CD4-positive, alpha-beta memory T cell (primary cell): ENCODE data around the gene ANKRD60. TPM values are rescaled to one million over a fixed set of nuclear protein-coding genes. Genes with fewer than 3 reads are reported as not detected.

Source experiments
- CTCF ChIA-PET: fragments of 350-600 bp; sonication (Branson Sonifier 250); formaldehyde crosslinking; loops from one replicate; lab custom pipeline; 2021; ENCODE audit warnings: inconsistent platforms; ENCODE audit not compliant: partially characterized antibody; lab: Charles Lee
- POLR2A ChIA-PET: fragments of 350-600 bp; sonication (Branson Sonifier 250); formaldehyde crosslinking; loops from one replicate; lab custom pipeline; 2021; ENCODE audit not compliant: partially characterized antibody; lab: Charles Lee
- DNase-seq, 5 donors: peaks; one replicate each; pipeline versions ENCODE4 v3.0.0 to v3.0.0-alpha.2; 2020 to 2022; ENCODE audit warnings: mixed read lengths in 1 of 5
- H3K27ac ChIP-seq: one replicate; pipeline ENCODE4 v1.7.0; 2013; ENCODE audit warnings: low read depth, low read length
- H3K27me3 ChIP-seq: 2 replicates; pipeline ENCODE4 v1.7.0; 2013; ENCODE audit warnings: mild to moderate bottlenecking, low read length, moderate library complexity; ENCODE audit not compliant: insufficient read depth
- H3K36me3 ChIP-seq: 2 replicates; pipeline ENCODE4 v1.7.0; 2013; ENCODE audit warnings: mild to moderate bottlenecking, low read length, moderate library complexity; ENCODE audit not compliant: insufficient read depth
- H3K4me1 ChIP-seq: 2 replicates; pipeline ENCODE4 v1.7.0; 2013; ENCODE audit warnings: mild to moderate bottlenecking, low read length, moderate library complexity; ENCODE audit not compliant: insufficient read depth
- H3K4me3 ChIP-seq, 2 donors: one replicate each; pipeline ENCODE4 v1.7.0; 2013; ENCODE audit warnings: low read length in 2 of 2, mild to moderate bottlenecking in 1 of 2
- H3K9me3 ChIP-seq, 2 donors: one replicate each; pipeline ENCODE4 v1.7.0; 2013; ENCODE audit warnings: low read length in 2 of 2, control low read depth in 1 of 2; ENCODE audit not compliant: control insufficient read depth in 1 of 2
- H3K27ac Mint-ChIP-seq, 7 donors: one replicate each; pipeline ENCODE4 v1.8.0; 2020 to 2021; ENCODE audit warnings: mixed read lengths in 7 of 7, mild to moderate bottlenecking in 6 of 7, inconsistent platforms in 3 of 7, moderate library complexity in 3 of 7
- H3K27me3 Mint-ChIP-seq, 2 donors: one replicate each; pipeline ENCODE4 v1.8.0; 2020 to 2021; ENCODE audit warnings: mixed read lengths in 2 of 2
- H3K36me3 Mint-ChIP-seq, 2 donors: one replicate each; pipeline ENCODE4 v1.8.0; 2020 to 2021; ENCODE audit warnings: mixed read lengths in 2 of 2, inconsistent platforms in 1 of 2, mild to moderate bottlenecking in 1 of 2
- H3K4me1 Mint-ChIP-seq, 4 donors: one replicate each; pipeline ENCODE4 v1.8.0; 2020 to 2021; ENCODE audit warnings: mixed read lengths in 4 of 4, mild to moderate bottlenecking in 1 of 4
- H3K4me3 Mint-ChIP-seq, 8 donors: one replicate each; pipeline ENCODE4 v1.8.0; 2020 to 2021; ENCODE audit warnings: mixed read lengths in 8 of 8, mild to moderate bottlenecking in 7 of 8, moderate library complexity in 6 of 8, inconsistent platforms in 3 of 8
- H3K9me3 Mint-ChIP-seq, 8 donors: one replicate each; pipeline ENCODE4 v1.8.0; 2020 to 2021; ENCODE audit warnings: mixed read lengths in 8 of 8, mild to moderate bottlenecking in 5 of 8, inconsistent platforms in 3 of 8, moderate library complexity in 1 of 8
- intact Hi-C: fragments of 100-400 bp; cut with micrococcal nuclease; formaldehyde crosslinking; loops from one replicate; pipeline ENCODE4 v1.15.1; 2023
- polyA plus RNA-seq, 2 donors: library from polyadenylated mRNA; unstranded; fragments of 300-500 nt; fragmentation: Illumina TruSeq; gene quantifications; one replicate each; pipeline ENCODE4 v1.2.3, GENCODE V29; 2021
- total RNA-seq, 2 experiments: library from RNA; stranded (reverse); gene quantifications; one replicate each; pipeline ENCODE4 v1.2.3, GENCODE V29; 2021

ANKRD60 gene
- total and polyA plus RNA-seq, 4 experiments from 2014 or later, result not detected

DNA sequence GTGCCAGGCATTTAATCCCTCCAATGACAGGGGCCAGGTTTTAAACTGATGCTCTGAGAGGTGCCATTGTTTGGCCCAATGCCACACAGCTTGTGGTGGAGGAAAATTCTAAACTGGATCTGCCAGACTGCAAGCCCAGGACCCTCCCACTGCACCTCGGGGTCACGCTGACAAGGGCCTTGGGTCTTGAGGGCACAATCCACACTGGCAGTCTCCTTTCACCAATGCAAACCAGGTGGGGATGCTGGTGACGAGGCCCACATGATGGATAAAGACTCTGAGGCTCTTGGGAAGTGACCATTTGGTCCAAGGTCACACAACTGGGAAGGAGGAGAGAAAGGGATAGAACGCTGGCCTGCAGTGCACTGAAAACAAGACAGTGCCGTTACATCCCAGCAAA lies 14.7 kb downstream of the ANKRD60 start:
- intact Hi-C loops, result loop anchor here (10.0 kb wide), 1 partner anchor 719 kb away; no protein-coding TSS in a partner anchor
- Mint-ChIP-seq H3K4me3 (no peak overlapping the region), H3K36me3 (peaks cover 0 to 3% of the 10 kb centered on the region in 2 donors), H3K27me3 (peaks cover 10 to 31% of the 10 kb centered on the region in 2 donors), H3K9me3 (peaks cover 0 to 7% (median 2%) of the 10 kb centered on the region in 8 donors), H3K27ac (peak overlapping the region in 1 of 7 donors; percentile 51), H3K4me1 (peaks cover 0 to 4% (median 2%) of the 10 kb centered on the region in 4 donors)
- no peaks in the 10 kb centered on the region for H3K27me3 ChIP-seq
- H3K4me1 ChIP-seq, result no peaks in the 10 kb centered on the region
- no peak overlapping the region for H3K4me3 ChIP-seq
- no peak for DNase-seq
- H3K36me3 ChIP-seq, result no peaks in the 10 kb centered on the region
- ChIA-PET CTCF (interaction anchor here (1.6 to 8.9 kb wide), 2 partner anchors 612 to 616 kb away, joined by 3 to 73 read pairs; no protein-coding TSS in a partner anchor), POLR2A (no interaction called here)
- H3K27ac ChIP-seq, result no peak overlapping the region
- no peaks in the 10 kb centered on the region for H3K9me3 ChIP-seq

DNA sequence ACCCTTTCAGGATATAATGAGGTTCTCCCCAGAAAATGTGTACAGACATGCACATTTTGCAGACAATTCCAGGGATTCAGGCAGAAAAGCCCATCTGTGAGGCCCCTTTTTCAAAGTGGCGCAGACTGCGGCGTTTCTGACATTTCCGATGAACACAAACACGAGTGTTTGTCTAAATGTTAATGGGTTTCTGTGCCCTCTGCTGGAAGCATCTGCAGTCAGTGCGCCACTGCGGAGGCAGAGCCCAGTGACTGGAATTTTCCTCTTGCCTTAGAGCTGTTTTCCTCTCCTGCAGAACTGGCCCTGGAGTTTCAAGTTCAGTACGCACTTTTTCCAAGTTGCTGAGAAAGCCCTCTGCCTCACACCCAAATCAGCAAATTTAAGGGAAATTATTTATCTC lies 15.3 kb downstream of the ANKRD60 start:
- H3K27ac ChIP-seq, result no peak overlapping the region
- no peak overlapping the region for H3K27ac Mint-ChIP-seq
- no peaks in the 10 kb centered on the region for H3K36me3 Mint-ChIP-seq
- intact Hi-C loops, result loop anchor here (10.0 kb wide), 1 partner anchor 718 kb away; no protein-coding TSS in a partner anchor
- H3K4me1 Mint-ChIP-seq, result peaks cover 0 to 4% (median 2%) of the 10 kb centered on the region in 4 donors
- ChIA-PET CTCF (interaction anchor here (0.9 to 8.9 kb wide), 3 partner anchors 17 to 616 kb away, joined by 3 to 73 read pairs (median 4); no protein-coding TSS in a partner anchor), POLR2A (no interaction called here)
- H3K27me3 ChIP-seq, result no peaks in the 10 kb centered on the region
- peaks cover 10 to 25% of the 10 kb centered on the region in 2 donors for H3K27me3 Mint-ChIP-seq
- no peak overlapping the region for H3K4me3 Mint-ChIP-seq
- no peaks in the 10 kb centered on the region for H3K9me3 ChIP-seq
- DNase-seq, result no peak
- H3K9me3 Mint-ChIP-seq, result peaks cover 0 to 2% (median 0%) of the 10 kb centered on the region in 8 donors
- no peak overlapping the region for H3K4me3 ChIP-seq
- no peaks in the 10 kb centered on the region for H3K36me3 ChIP-seq
- H3K4me1 ChIP-seq, result no peaks in the 10 kb centered on the region

DNA sequence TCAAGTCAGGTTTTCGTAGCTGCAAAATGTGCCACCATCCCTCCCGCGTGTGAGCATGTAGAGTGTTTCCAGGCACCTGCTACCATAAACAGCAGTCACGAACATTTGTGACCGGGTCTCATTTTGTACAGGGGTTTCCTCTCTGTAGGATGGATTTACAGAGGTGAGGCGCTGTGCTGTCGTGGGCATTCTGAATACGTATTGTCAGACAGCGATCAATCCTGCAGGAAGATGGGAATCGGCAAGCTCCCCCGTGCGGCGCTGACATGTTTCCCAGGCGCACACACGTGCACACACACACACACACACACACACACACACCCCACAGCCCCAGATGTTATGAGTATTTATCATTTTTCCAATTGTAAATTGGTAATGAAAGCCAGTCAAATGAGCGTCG lies 15.8 kb downstream of the ANKRD60 start:
- CTCF ChIA-PET, result interaction anchor here (0.9 to 8.9 kb wide), 5 partner anchors 17 to 615 kb away, joined by 3 to 73 read pairs (median 3); no protein-coding TSS in a partner anchor
- intact Hi-C loops, result loop anchor here (10.0 kb wide), 1 partner anchor 718 kb away; no protein-coding TSS in a partner anchor
- Mint-ChIP-seq H3K27me3 (peaks cover 7 to 23% of the 10 kb centered on the region in 2 donors), H3K4me3 (no peak overlapping the region), H3K36me3 (no peaks in the 10 kb centered on the region), H3K9me3 (peaks cover 0 to 2% (median 0%) of the 10 kb centered on the region in 8 donors), H3K27ac (no peak overlapping the region), H3K4me1 (peaks cover 0 to 4% (median 2%) of the 10 kb centered on the region in 4 donors)
- H3K9me3 ChIP-seq, result no peaks in the 10 kb centered on the region
- POLR2A ChIA-PET, result no interaction called here
- no peak for DNase-seq
- no peaks in the 10 kb centered on the region for H3K27me3 ChIP-seq
- H3K27ac ChIP-seq, result no peak overlapping the region
- H3K36me3 ChIP-seq, result no peaks in the 10 kb centered on the region
- H3K4me1 ChIP-seq, result no peaks in the 10 kb centered on the region
- no peak overlapping the region for H3K4me3 ChIP-seq

DNA sequence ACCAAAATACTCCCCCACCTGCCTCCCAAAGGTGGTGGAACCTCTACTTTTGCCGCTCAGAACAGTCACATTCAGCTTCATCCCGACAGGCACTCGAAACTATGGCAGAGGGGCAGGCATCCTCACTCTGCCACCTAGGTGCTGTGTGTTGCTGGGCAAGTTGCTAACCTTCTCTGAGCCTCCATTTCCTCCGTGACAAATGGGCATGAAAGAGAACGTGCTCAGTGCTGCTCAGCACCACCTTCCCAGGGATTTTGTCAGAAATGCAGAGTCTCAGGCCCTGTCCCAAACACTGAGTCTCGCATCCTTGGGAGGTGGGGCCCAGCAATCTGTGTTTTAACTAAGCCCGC lies 18.1 kb downstream of the ANKRD60 start:
- intact Hi-C loops, result loop anchor here (10.0 kb wide), 1 partner anchor 716 kb away; no protein-coding TSS in a partner anchor
- ChIA-PET CTCF (interaction anchor here (1.0 to 8.9 kb wide), 9 partner anchors 9 to 613 kb away, joined by 3 to 73 read pairs (median 3); partner anchors contain the start of gene ZBP1), POLR2A (no interaction called here)

DNA sequence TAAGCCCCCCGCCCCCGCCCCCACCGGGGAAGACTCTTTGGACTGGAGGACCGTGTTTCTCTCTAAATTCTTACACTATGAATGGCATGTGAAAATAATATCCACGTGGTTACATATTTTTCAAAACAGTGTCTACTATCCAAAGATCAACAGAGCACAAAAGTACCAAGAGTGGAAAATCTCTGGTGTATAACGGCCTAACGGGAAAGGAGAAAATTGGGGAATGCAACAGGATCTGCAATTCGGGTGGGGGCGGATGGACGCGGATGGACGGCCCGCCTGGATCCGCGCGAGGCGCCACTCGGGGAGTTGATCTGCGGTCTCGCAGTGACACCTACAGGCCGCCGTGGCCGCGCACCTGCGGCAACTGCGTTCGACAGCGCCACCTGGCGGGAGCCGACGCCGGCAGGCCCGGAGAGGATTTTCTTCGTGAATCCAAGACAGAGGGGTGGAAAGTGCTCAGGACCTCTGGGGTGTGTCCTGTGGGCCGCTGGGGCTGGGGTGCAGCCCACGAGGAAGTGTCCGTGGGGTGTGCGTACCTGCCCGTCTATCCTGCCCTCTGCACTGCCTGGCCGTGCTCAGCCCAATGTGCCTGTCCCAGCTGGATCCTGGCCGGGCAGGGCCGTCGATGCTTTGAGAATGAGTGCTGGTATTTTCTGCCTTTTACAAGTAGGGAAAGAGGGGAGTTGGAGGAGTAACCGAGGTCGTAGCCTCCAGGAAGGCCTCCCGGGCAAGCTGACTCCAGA lies 18.6 kb downstream of the ANKRD60 start:
- ChIA-PET POLR2A (no interaction called here), CTCF (interaction anchor here (0.8 to 8.9 kb wide), 12 partner anchors 10 to 711 kb away, joined by 3 to 73 read pairs (median 3); partner anchors contain the start of gene ZBP1)
- Mint-ChIP-seq H3K4me1 (peaks cover 0 to 4% (median 2%) of the 10 kb centered on the region in 4 donors), H3K27me3 (peaks cover 3 to 12% of the 10 kb centered on the region in 2 donors), H3K36me3 (no peaks in the 10 kb centered on the region), H3K9me3 (peaks cover 0 to 4% (median 0%) of the 10 kb centered on the region in 8 donors), H3K27ac (peak overlapping the region; percentile 33 to 81 (median 58)), H3K4me3 (peak overlapping the region in 4 of 8 donors; percentile 1 to 70 (median 17))
- H3K27ac ChIP-seq, result no peak overlapping the region
- no peaks in the 10 kb centered on the region for H3K36me3 ChIP-seq
- H3K27me3 ChIP-seq, result no peaks in the 10 kb centered on the region
- peak; percentile 78 to 83 (median 80) for DNase-seq
- H3K9me3 ChIP-seq, result no peaks in the 10 kb centered on the region
- H3K4me3 ChIP-seq, result no peak overlapping the region
- intact Hi-C loops, result loop anchor here (1.0 to 10.0 kb wide), 6 partner anchors 31 to 829 kb away; no protein-coding TSS in a partner anchor
- H3K4me1 ChIP-seq, result no peaks in the 10 kb centered on the region

More for the DNA sequence above, 18.1 kb downstream of the ANKRD60 start:
- peaks cover 0 to 4% (median 0%) of the 10 kb centered on the region in 8 donors for H3K9me3 Mint-ChIP-seq
- no peak overlapping the region for H3K4me3 ChIP-seq
- H3K4me1 ChIP-seq, result no peaks in the 10 kb centered on the region
- no peaks in the 10 kb centered on the region for H3K27me3 ChIP-seq
- no peak overlapping the region for H3K27ac ChIP-seq
- peaks cover 3 to 12% of the 10 kb centered on the region in 2 donors for H3K27me3 Mint-ChIP-seq
- no peaks in the 10 kb centered on the region for H3K36me3 ChIP-seq
- no peaks in the 10 kb centered on the region for H3K9me3 ChIP-seq
- peaks cover 0 to 4% (median 2%) of the 10 kb centered on the region in 4 donors for H3K4me1 Mint-ChIP-seq
- H3K4me3 Mint-ChIP-seq, result no peak overlapping the region
- peak overlapping the region in 2 of 7 donors; percentile 33 to 81 for H3K27ac Mint-ChIP-seq
- no peak for DNase-seq
- no peaks in the 10 kb centered on the region for H3K36me3 Mint-ChIP-seq

DNA sequence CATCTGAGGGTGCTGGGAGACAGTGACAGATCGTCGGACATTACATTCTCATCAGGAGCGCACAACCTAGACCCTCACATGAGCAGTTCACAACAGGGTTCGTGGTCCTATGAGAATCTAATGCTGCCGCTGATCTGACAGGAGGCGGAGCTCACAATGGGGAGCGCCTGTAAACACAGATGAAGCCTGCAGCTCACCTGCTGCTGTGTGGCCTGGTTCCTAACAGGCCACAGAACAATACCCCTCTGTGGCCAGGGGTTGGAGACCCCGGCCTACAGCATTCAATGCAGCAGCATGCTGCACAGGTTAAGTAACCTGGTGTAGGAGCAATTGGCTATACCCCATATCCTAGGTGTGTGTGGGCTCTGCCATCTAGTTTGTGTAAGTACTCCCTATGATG lies 19.5 kb downstream of the ANKRD60 start:
- no peak for DNase-seq
- Mint-ChIP-seq H3K27ac (peak overlapping the region in 3 of 7 donors; percentile 35 to 76 (median 42)), H3K36me3 (no peaks in the 10 kb centered on the region), H3K4me1 (peaks cover 0 to 4% (median 2%) of the 10 kb centered on the region in 4 donors), H3K9me3 (peaks cover 0 to 3% (median 0%) of the 10 kb centered on the region in 8 donors), H3K27me3 (peaks cover 3 to 8% of the 10 kb centered on the region in 2 donors), H3K4me3 (no peak overlapping the region)
- intact Hi-C loops, result loop anchor here (1.0 to 2.0 kb wide), 5 partner anchors 30 to 828 kb away; no protein-coding TSS in a partner anchor
- H3K4me1 ChIP-seq, result no peaks in the 10 kb centered on the region
- H3K27me3 ChIP-seq, result no peaks in the 10 kb centered on the region
- H3K4me3 ChIP-seq, result no peak overlapping the region
- no peak overlapping the region for H3K27ac ChIP-seq
- no peaks in the 10 kb centered on the region for H3K36me3 ChIP-seq
- CTCF ChIA-PET, result interaction anchor here (0.8 to 8.9 kb wide), 12 partner anchors 14 to 711 kb away, joined by 3 to 73 read pairs (median 3); no protein-coding TSS in a partner anchor
- POLR2A ChIA-PET, result no interaction called here
- no peaks in the 10 kb centered on the region for H3K9me3 ChIP-seq
